IPS-NIHi7 (cell line): ENCODE results near the gene PLPP4.
A peak's percentile ranks its signal among the peaks of the same experiment; 100 is the strongest.

Source experiments
- DNase-seq: peaks from one replicate; pipeline ENCODE4 v3.0.0; 2012; ENCODE audit warnings: mixed read lengths; ENCODE audit errors: extremely low spot score

PLPP4 gene

GRCh38 chr10:120456143-120456625, 843 bp upstream of the PLPP4 start:
- DNase-seq = peak; percentile 67

GRCh38 chr10:120457431-120458172, 575 bp downstream of the PLPP4 start:
- peak; percentile 20 for DNase-seq

DNA sequence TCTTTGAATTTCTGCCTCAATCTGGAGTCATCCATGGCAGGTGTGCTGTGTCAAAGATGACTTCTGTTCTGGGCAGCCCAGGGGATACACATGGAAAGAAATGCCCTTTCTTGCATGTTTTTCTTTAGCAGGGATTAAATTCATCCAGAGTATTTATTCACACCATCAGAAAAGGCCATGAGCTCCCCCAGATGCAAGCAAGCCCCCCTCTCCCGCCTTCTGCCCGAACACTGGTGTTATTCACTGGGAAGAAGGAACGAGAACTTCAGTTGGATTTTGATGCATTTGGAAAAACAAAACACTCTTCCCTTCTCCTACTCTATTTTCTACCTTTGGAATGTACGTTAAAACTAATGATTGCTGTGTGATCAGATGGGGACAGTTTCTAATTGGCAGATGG, 1.4 kb downstream of the PLPP4 start:
- no peak for DNase-seq

- no peak for DNase-seq
Measured at GRCh38 chr10:120459185-120459584, 2.2 kb downstream of the PLPP4 start.

GRCh38 chr10:120460186-120460585, 3.2 kb downstream of the PLPP4 start:
- no peak for DNase-seq

- peak; percentile 21 for DNase-seq
Measured at GRCh38 chr10:120460776-120461175, 3.7 kb downstream of the PLPP4 start.

GRCh38 chr10:120462018-120462682, 5.1 kb downstream of the PLPP4 start:
- DNase-seq = no peak

GRCh38 chr10:120465138-120465537, 8.1 kb downstream of the PLPP4 start:
- DNase-seq = no peak

- DNase-seq = no peak
Measured at GRCh38 chr10:120466006-120466405, 9.0 kb downstream of the PLPP4 start.

DNA sequence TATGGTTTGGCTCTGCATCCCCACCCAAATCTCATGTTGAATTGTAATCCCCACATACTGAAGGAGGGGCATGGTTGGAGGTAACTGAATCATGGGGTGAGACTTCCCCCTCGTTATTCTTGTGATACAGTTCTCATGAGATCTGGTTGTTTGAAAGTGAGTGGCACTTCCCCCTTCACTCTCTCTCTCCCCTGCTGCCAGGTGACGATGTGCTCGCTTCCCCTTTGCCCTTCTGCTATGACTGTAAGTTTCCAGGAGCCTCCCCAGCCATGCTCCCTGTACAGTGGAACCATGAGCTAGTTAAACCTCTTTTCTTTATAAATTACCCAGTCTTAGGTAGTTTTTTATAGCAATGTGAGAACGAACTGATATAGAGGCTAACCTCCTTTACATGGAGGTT, 16.6 kb downstream of the PLPP4 start:
- DNase-seq = no peak

- DNase-seq = no peak
Measured at GRCh38 chr10:120474956-120475355, 17.9 kb downstream of the PLPP4 start.

GRCh38 chr10:120475844-120476791, 19.1 kb downstream of the PLPP4 start:
- no peak for DNase-seq

DNA sequence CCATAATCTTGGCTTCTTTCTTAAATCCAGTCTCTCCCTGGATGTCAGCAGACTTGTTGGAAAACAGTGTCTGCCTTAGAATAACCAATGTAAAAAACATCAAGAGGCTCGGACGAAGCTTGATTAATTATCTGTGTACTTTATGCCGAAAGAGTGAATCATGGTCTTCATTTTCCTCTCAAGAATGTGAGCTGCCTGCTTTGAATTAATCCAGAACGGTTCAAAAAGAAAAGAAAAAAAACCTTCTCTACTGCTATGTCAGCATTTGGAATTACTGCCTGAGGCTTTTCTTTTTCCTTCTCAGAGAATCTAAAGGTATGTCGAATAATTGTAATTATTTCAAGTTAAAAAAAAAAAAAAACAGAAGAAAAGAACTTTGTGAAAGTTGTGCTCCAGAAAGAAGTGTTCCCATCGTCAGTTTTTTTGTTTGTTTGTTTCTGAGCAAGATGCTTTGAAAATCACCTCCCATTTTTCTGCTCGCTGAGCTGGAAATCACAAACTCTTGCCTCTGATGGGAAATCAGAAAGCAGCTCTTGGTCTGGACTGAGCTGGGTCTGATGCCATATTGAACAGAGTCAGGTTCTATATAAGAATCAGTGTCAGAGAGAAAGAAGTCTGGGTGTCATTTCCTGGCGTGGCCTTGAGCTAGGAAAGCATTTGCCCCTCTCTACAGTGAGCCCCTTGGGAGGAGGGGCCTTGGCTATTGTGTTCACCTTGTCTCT, 20.2 kb downstream of the PLPP4 start:
- no peak for DNase-seq

- DNase-seq = no peak
Measured at GRCh38 chr10:120477743-120478141, 20.7 kb downstream of the PLPP4 start.

DNA sequence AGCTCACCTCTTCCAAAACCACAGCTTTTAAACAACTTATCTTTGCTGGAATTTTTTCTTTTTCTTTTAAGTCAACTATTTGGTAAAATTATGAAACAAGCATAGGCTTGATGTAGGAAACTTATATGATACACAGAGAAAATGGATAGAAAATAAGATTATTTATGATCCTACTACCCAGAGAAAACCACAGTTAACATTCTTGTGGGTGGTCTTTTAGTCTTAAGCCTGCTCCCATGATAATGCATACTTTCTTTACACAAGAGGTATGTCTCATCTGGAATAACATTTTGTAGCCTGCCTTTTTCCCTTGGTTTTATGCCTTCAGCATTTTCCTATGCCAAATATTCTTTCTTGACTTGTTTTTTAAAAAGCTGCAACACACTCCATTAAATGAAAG, 21.4 kb downstream of the PLPP4 start:
- DNase-seq = no peak

DNA sequence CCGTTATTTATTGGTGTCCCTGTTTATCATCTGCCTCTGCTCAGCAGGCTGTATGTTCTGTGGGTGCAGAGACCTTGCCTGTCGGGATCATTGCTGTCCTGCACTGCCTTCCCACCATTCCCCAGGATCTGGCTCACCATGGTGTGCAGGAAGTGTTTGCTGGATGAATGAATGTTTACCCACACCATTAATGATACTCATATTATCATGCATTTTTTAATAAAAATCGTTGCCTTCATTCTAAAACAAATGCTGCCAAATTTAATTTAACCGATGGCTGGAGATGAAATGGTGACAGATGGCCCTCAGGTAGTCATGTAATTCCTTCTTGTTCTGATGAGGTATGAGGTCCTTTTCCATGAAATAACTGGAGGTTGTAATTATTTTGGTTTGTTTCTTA, 22.5 kb downstream of the PLPP4 start:
- DNase-seq = no peak

DNA sequence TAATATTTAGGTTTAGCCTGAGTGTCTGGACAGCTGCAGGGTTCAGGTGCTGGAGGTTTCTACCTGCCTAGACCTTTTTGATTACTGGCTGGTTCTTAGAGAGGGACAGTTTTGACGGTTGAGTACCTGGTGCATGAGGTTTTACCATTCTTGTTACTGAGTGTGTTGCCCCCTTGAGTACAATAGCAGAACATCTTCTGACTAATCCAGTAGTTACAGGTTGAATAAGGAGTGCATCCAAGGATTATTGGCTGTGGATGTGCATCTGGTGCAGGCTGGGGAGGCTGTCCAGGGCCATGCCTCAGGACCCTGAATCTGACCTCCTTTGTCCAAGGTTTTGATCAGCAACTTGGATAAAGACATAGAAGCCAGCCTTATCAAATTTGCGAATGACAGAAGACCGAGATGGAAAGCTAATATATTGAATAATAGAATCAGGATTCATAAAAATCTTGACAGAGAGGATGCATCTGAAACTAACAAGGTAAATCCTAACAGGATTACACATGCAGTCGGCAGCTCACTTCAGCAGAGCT, 23.1 kb downstream of the PLPP4 start:
- DNase-seq = peak; percentile 48

DNA sequence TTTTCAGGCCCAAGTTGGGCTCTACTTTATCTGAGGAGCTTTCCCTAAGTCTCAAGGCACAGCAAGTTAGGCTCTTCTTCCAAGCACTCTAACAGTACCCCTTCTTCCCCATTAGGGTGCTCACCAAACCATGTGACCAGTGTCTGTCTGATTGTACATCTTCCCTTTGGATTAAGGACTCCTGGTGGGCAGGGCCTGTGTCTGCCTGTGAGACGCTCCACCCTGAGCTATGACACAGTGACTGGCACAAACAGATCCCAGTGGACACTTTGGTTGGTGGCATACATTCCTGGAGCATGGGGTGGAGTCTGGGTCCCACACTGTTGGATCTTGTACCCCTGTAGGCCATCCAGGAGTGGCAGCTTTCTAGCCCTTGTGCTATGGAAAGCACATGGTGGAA, 23.8 kb downstream of the PLPP4 start:
- no peak for DNase-seq

GRCh38 chr10:120483006-120483405, 26.0 kb downstream of the PLPP4 start:
- no peak for DNase-seq

GRCh38 chr10:120483651-120484301, 26.7 kb downstream of the PLPP4 start:
- DNase-seq = no peak

GRCh38 chr10:120485946-120486345, 28.9 kb downstream of the PLPP4 start:
- no peak for DNase-seq
